NCI-H1694 treated with DMSO at 0.1 percent for 48 hours (cell line): ENCODE results near the gene PPP2R3B.
"Not testable (repeated sequence)": the region's sequence is repeated elsewhere in the genome, so short reads cannot be mapped to it uniquely, and the experiment has no call there.

ENCODE experiments used
- DNase-seq: peaks from one replicate; lab custom pipeline; 2025; lab: John Stamatoyannopoulos, UW

PPP2R3B gene

DNA sequence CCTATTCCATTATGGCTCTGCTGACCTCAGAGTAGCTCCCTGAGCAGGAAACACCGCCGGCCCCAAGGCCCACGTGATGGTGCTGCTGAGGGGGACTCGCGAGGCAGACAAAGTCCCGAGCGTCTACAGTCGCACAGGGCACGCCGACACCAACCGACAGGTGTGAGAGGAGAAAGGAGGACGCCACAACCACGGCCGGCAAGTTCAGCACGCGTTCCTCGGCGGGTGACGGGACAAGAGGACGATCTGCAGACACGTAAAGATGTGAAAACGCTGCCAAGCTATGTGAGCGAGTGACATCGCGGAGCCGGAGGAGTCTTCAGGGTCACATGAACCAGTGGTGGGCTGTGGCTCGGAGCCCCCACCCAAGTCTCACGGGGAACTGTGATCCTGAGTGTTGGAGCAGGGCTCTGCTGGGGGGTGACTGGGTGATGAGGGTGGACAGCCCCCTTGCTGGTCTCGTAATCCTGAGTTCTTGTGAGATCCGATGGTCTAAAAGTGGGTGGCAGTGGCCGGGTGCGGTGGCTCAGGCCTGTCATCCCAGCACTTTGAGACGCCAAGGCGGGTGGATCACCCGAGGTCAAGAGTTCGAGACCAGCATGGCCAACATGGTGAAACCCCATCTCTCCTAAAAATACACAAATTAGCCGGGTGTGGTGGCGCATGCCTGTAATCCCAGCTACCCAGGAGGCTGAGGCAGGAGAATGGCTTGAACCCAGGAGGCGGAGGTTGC is 34.0 kb downstream of the PPP2R3B start:
- DNase-seq, result no peak

DNA sequence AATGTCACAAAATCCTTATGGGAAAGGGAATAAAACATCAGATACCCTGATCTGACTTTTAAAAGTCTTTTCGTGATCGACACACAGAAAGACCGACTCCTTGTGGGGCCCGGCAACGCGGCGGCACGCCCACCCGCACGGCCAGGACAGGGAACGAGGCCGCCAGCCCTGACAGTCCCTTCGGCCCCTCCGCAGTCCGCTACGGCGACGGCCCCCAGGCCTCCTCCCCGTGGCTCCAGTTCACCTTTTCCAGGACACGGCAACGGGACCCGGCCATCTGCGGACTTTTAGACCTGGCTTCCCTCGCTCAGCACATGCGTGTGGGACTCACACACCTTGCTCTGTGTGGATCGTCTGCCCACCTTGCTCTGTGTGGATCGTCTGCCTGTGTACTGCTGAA is 34.5 kb downstream of the PPP2R3B start:
- DNase-seq, result no peak

DNA sequence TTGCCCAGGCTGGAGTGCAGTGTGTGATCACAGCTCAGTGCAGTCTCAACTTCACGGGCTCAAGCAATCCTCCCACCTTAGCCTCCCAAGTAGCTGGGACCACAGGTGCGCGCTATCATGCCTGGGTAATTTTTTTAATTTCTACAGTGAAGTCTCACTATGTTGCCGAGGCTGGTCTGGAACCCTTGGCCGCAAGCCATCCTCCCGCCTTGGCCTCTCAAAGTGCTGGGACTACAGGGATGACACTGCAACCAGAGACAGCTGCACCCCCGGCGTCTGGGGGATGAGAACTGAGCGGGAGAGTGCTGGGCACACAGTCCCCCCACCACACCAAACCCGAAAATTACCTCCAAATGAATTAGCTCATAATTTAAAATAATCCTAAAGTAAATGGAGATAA is 35.0 kb downstream of the PPP2R3B start:
- no peak for DNase-seq

DNA sequence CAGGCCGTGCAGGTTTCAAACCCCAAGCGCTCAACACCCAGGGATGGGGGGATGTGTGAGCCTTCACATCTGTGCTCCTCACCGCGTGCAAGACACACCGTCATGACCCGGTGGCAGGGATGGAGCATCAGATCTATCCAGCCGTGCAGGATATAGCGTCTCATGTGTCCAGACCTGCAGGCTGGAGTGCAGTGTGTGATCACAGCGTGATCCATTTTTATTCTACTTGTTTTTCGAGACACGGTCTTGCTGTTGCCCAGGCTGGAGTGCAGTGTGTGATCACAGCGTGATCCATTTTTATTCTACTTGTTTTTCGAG is 35.4 kb downstream of the PPP2R3B start:
- not testable (repeated sequence) for DNase-seq

DNA sequence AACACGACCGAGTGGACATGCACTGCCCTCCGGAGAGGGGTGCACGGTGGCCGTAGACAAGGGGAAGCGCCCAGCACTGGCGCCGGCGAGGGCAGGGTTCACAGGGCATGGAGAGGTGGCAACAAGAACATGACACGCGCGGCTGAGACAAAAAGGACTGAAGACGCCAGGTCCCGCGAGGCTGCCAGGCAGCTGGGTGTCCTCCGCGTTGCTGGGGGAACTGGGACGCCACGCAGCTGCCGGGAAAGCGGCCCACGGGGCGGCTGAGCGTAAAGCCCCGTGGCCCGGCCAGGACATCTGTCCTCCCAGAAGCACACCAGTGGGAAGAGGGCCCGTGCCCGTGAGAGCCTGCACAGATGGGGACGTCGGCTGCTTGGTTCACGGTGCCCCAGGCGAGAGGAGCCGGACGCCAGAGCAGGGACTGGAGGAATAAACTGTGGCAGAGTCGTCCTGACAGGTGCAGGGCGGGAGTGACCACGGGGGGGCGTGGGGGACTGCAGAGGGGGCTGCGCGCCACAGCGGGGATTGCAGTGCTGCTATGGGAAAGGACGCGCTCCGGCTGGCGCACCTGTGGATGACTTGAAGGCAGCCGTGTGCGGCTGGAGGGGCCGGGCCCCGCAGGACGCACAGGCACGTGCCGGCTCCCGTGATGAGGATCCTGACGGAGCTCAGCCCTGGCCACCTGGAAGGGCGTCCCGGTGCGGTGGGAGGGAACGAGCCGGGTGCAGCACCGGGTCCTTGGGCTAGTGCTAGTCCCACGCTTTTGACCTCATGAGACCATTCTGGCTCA is 36.0 kb downstream of the PPP2R3B start:
- DNase-seq, result no peak

DNA sequence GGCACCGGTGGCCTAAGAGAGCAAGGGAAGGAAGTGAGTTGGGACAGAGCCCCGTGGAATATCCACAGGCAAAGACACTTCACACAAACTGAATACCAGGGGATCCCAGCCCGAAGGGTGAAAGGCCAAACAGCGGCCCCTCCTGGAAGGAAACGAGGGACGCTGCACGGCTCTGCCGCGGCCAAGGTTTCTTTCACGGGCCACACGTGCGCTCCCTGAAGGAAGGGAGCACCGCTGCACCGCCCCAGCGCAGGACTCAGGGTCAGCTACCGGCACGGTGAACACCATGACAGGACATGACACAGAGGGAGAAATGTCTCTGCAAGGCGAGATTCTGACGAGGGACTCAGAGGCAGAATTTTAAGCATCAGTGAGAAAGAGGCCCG is 36.6 kb downstream of the PPP2R3B start:
- DNase-seq, result no peak

DNA sequence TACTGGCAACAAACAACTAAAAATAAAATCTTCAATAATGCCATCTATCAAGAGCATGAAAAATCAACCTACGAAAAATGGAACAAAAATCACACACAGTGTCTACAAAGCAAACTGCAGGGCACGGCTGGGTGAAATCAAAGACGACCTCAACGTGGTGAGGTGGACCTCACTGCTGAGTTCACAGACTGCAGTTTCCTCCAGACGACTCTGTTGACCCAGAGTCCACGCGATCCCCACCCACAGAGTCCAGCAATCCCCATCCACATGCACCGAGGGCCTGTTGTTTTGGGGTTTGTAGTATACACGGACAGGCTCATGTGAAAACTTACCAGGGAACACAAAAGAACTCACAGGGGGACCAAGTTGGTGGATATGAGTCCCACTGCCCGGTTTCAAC is 37.0 kb downstream of the PPP2R3B start:
- DNase-seq, result no peak

DNA sequence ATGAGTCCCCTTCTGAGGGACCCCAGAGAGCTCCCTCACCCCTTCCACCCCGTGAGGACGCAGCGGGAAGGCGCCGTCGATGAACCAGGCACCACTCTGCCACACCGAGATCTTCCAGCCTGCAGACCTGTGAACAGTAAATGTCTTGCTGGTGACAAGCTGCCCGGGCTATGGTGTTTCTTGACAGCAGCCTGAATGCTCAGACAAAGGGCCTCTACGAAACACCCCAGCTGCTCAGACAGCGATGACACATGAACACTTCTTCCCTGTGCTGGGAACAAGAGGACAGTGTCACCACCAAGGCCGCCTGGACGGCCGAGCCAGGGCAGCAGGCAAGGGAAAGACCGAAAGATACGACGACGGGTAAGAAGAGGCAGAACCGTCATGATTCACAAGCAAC is 37.5 kb downstream of the PPP2R3B start:
- no peak for DNase-seq

DNA sequence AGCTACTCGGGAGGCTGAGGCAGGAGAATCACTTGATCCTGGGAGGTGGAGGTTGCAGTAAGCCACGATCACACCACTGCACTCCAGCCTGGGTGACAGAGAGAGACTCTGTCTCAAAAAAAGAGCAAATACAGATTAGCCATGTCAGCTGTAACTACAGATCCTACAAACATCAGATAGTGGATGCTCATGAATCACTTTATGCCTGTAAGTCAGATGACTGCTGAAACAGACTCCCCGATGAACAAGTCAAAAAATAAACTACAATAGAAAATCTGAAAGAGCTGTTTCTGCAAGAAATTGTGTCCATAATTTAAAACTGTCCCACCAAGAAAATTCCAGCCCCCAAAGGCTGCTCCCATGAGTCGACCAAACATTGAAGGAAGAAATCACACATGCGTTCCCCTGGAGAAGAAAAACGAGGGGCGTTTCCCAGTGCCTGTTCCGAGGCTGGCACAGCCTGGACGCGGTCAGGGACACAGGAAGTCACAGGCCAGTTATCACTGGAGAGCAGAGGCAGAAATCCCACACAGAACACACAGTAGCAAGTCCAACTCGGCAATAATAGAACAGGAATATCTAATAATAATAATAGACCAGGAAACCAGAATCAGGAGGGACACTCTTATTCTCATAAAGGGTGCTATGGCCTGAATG is 38.1 kb downstream of the PPP2R3B start:
- DNase-seq, result no peak

DNA sequence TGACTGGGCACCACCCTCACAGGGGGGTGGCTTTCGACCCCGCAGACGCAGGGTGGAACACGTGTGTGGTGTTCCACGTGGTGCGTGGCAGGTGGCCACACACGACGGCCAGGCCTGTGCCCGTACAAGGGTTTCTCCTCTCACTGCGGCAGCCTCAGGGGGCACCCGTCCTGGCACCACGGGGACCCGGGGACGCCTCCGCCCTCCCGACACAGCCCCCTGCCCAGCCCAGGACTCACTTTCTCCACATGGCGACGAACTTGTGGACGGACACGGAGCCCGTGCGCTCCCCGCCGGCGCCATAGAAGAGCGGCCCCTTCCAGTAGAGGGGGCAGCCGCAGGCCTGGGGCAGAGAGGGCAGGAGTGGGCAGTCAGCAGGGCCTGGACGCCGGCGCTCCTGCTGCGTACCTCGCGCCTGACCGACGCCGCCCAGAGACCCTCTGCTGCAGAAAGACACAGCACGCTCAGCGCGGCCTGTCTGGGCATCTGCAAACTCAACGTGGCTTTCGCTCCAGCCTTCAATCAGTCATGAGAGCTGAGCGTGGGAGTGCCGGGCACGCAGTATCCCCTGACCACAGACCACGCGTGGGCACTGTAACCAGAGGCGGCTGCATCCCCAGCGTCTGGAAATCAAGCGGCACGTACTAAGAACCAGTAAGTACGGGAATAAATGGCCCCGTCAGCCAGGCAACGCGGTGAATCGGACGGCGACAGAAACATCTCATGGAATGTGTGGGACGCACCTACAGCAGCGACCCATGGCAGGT is 39.2 kb downstream of the PPP2R3B start:
- DNase-seq, result no peak

DNA sequence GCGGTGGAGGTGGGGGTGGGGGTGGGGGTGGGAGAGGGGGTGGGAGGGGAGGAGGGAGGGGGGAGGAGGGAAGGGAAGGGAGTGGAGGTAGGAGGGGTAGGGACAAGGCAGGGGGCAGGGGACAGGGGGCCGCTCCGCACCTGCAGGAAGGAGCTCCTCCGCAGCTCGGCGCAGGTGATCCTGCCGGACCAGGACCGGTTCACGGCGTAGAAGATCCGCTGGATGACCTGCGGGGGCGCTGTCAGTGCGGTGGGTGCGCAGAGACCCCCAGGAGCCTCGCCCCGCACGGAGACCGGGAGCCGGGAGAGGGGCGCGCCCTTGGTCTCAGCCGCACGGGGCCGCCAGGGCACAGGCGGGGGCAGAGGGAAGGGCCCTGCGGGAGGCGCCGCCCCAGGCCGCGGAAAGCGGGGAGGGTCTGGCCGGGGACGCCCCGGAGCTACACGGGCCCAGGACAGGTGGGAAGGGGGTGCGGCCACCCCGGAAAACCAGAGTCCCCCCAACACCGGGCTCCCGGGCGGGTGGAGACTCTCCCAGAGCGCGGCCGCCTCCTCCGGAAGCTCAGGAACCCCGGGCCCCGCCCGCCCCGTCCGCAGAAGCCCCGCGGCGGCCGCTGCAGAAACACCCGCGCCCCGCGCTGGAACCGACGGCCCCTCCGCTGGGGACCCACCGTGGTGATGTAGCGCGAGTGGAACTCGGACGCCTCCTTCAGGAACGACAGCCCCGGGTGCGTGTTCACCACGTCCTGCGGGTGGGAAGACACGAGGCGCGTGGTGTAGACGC is 40.5 kb downstream of the PPP2R3B start:
- no peak for DNase-seq

DNA sequence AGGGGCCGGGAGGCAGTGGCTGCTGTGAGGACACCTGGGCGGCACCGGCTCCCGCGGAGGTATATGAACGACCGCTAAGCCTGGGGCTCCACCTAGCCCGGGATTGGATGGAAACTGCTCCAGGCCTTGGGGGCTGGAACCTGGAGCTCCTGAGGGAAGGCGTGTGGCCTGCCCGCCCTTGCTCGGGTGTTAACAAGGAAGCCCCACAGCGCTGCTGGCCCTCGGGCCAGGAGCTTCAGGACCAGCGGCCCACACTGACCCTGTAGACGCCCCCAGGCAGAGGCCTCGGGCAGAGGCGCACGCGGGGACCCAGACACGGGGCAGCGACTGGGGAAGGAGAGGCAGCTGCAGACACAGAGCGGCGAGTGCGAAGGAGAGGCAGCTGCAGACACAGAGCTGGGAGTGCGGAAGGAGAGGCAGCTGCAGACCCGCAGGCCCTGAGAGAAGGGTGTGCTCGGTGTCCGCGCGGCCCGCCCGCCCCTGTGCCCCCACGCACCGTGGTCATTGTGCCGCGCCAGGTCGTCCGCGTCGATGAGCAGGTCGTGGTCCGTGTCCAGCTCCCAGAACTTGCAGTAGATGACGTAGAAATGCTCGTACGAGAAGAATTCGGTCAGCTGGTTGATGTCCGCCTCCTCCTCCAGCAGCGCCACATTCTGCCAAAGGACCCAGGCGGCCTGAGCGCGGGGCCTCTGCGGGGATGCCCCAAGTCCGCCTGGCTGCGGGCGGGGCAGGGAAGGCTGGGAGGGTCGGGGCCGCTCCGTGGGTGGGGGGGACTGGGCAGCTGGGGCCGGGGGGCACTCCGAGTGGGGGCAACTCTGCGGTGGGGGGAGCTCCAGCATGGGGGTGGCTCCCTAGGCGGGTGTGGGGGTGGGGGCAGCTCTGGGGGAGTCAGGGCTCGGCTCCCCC is 41.4 kb downstream of the PPP2R3B start:
- DNase-seq, result no peak

DNA sequence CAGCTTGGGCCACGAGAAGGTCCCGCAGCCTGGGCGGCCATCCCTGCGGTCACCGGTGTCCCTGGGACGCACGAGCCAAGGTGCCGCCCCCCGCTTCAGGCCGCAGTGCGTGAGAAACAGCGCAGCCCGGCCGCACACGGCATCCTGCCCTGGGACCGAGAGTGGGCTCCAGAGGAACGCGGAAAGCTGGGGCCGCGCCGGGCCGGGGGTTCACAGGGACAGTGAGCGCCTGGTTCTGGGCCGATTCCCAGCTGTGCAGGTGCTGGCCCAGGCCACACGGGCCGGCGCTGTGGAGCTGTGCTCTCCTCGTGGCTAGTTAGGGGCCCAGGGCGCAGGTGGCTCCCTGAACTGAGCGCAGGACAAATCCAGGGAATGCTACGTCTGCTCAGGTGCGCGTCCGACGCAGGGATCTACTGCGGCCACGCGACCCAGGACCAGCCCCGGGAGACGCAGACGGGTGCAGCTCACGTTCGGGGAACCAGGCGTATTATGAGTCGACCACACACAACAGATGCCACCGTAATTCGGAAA is 42.3 kb downstream of the PPP2R3B start:
- DNase-seq, result no peak

DNA sequence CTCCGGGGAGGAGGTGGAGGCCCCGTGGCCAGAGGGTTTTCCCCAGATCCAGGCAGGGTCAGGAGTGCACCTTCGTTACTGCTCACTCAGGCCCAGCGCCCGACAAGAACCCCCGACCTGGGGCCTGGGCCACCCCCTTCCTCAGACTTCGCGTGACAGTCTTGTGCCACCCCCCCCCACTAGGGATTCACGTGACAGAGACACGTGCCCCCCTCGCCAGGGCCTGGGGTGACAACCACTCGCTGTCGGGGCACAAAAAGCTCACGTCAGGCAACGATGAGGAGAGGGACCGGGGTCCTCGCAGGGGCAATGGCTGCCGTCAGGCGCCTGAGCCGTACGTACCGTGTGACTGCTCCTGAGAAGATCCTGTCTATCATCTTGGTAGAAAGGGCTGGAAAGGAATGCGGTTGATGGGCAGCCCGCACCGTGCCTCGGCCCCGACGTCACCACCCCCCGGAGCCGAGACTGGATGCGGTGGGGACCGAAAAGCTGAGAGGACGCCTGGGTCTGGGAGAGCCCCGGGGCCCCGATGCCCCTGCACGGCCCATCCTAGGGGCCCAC is 45.1 kb downstream of the PPP2R3B start:
- DNase-seq, result no peak

DNA sequence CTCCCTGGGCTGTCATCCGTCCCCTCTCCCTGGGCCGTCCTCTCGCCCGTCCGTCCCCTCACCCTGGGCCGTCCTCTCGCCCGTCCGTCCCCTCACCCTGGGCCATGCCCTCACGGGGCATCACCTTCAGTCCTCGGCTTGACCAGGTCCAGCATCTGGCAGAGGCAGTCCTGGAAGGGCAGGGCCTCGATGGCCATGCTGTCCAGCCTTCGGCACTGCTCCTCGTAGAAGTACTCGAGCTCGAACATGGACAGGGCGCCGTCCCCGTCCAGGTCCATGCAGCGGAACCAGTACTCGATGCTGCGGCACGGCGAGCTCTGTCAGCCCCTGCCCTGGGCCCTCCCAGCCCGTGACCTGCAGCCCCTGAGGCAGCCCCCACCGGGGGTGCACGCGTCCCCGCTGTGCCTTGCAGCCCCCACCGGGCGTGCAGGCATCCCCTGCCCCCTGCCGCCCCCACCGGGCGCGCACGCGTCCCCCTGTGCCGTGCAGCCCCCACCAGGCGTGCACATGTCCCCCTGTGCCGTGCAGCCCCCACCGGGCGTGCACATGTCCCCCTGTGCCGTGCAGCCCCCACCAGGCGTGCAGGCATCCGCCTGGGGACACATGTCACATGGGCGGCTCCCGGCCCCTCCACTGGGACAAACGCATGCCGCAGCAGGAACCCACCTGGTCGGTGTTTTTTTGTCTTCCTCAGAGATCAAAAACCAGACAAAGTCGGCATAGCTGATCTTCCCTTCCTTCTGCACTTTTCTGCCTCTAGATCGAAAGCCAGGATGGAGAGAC is 45.9 kb downstream of the PPP2R3B start:
- no peak for DNase-seq

DNA sequence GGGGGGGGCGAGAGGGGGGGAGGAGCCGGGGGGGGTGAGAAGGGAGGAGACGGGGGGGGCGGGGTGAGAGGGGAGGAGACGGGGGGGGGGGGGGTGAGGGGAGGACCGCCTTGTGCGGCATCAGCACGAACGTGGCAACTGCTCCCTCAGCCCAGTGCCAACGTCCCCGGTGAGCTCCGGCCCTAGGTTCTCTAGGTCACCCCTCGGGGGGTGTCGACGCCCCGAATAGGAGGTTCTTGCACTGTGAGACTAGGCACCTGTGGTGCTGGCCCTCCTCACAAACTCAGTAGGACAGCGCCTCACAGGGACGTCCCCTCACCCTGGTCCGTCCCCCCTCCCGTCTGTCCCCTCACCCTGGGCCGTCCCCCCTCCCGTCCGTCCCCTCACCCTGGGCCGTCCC is 46.6 kb downstream of the PPP2R3B start:
- no peak for DNase-seq

DNA sequence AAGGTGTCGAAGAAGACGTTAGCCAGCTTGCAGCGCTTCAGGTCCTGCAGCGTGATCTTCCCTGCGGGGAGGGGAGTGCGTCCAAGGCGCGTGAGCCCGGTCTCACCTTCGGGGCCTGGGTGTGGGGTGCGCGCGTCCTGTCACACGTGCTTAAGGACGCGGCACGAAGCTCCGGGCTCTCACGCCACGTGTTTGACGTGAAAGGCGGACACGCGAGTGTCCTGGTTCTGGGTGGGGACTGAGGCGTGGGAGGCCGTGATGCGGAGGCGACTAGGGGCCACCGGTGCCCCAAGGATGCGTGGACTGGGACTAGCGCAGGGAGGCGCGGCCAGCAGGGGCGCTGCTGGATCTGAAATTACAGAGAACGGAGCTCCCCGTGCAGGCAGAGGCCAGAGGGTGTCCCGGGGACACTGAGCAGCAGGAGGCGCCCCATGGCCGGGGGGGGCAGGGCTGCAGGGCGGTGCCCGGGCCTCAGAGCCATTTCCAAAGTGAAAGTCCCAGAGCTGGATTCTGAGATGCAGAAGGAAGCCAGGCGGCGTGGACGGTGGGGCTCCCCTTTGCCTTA is 47.8 kb downstream of the PPP2R3B start:
- no peak for DNase-seq

DNA sequence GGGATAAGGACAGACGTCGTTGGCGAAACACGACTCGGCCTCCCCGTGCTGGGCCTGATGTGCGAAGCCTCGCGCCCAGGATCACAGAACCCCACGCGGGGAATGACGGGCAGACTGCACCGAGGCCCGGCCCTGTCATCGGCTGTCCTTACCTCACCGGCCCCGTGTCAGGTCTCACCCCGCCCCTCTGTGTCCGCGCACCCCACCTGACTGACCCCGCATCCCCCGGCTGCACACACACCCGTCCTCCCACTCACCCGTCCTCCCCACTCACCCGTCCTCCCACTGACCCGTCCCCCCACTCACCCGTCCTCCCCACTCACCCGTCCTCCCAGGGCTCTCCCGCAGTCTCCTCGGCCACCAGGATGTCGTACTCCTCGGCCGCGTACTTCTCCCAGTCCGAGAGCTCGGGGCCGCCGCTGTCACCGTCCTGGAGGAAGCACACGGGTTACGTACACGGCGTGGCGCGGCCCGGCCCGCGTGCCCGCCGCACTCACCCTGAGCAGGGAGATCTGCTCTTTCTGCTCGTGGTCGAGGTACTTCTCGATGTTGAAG is 48.3 kb downstream of the PPP2R3B start:
- DNase-seq, result no peak
